Subcutaneous adipose tissue (tissue), 4 donors: ENCODE results near the gene ADCY6. TPM values are rescaled to one million over a fixed set of nuclear protein-coding genes. Genes with fewer than 3 reads are reported as not detected.

Experiments used
- total RNA-seq, 4 donors: library from RNA; depleted of rRNA; stranded (reverse); fragments of >200 nt; gene quantifications; one replicate each; pipeline ENCODE4 v1.1.0, GENCODE V29; 2016
- TF ChIP-seq, protein P1 (sequence below): fragments of 450-650 bp; IDR thresholded peaks from one replicate; pipeline ENCODE4 v1.5.1; 2016; ENCODE audit warnings: low read depth, mild to moderate bottlenecking, control low read depth, antibody characterized with exemption, moderate library complexity

ADCY6 gene
- total RNA-seq, 4 donors from 2014 or later: 30.8 to 144 (median 55.9) TPM

- TF ChIP-seq, protein P1, sequence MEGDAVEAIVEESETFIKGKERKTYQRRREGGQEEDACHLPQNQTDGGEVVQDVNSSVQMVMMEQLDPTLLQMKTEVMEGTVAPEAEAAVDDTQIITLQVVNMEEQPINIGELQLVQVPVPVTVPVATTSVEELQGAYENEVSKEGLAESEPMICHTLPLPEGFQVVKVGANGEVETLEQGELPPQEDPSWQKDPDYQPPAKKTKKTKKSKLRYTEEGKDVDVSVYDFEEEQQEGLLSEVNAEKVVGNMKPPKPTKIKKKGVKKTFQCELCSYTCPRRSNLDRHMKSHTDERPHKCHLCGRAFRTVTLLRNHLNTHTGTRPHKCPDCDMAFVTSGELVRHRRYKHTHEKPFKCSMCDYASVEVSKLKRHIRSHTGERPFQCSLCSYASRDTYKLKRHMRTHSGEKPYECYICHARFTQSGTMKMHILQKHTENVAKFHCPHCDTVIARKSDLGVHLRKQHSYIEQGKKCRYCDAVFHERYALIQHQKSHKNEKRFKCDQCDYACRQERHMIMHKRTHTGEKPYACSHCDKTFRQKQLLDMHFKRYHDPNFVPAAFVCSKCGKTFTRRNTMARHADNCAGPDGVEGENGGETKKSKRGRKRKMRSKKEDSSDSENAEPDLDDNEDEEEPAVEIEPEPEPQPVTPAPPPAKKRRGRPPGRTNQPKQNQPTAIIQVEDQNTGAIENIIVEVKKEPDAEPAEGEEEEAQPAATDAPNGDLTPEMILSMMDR: no peak
These were observed 25.6 kb upstream of the ADCY6 start for GRCh38 chr12:48814262-48815125.

DNA sequence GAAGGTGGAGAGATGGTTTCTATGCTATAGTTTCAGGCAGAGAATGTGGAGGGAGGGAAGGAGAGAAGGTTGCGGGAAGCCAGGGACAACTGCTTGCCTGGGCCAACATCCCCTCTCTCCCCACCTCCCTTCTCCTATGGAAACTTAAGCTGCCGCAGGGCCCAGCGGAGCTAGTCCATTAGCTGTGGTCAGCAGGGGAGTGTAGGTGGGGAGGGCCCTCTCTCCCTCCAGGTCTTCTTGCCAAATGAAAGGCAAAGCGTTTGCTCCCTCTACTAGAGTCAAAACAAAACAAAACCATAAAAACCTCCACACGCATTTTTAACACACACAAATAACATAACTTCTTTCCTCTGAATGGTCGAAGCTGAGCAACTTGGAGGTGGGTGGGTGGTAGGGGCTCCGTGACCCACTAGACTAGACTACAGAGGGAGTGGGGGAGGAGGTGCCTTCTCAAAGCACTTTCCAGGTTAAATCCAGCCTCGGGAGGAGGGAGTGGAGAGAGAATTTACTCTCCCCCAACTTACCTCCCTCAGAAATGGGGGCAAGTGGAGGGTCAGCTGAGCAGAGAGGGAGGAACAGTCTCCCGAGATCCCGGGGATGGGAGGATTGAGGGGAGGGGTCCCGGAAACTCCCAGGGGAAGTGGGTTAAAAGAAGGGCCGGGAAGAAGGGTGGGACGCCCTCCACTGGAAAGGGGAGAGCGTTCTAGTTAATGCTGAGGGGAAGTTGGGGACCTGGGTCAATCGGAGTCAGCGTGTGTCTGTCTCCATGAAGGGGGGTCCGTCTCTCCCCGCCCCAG lies 24.8 kb upstream of the ADCY6 start:
- TF ChIP-seq, protein P1: no peak

GRCh38 chr12:48812389-48812788 lies 23.5 kb upstream of the ADCY6 start:
- TF ChIP-seq, protein P1: no peak

DNA sequence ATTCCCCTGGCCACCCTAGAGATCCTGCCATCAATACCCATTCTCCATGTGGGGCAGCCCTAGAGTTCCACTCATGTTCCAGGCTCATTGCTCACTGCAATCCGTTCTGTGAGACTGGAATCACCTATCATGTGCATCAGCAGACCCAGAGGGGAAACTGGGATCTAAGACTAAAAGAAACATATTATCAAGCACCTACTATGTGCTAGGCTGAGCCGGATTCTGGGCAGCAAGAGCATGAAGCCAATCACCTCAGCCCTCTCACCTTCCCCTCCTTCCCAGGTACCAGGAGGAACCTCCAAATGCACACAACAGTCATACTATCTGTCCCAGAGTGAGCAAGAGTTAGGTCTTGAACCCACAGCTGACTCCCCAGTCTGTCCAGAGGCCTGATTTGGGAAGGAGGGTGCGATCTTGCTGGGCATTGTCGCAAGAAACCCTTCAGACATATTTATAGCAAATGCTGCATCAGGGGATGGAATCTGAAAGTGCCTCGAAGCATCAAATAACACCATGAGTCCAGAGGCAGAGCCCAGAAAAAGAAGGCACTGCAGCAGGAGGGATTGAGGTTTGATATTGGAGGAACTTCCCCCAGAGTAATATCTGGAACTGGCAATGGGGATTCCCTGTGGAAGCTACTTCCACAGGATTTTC lies 22.7 kb upstream of the ADCY6 start:
- TF ChIP-seq, protein P1: no peak

- TF ChIP-seq, protein P1: no peak
These were observed 22.1 kb upstream of the ADCY6 start for GRCh38 chr12:48810903-48811431.

DNA sequence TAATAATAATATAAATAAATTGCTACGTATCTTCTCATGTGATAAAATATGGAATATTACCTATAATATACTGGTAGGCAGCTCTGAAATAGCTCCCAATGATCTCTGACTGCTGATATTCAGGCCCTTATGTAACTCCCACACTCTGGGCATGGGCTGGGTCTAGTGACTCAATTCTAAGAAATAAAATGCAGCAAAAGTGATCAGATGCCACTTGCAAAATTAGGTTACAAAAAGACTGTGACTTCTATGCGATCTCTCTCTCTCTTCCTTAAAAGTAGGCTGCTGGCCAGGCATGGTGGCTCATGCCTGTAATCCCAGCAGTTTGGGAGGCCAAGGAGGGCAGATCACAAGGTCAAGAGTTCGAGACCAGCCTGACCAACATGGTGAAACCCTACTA lies 19.1 kb upstream of the ADCY6 start:
- TF ChIP-seq, protein P1: no peak
